B cell (primary cell): ENCODE measurements around the gene LIPE. TPM values are rescaled to one million over a fixed set of nuclear protein-coding genes. Genes with fewer than 3 reads are reported as not detected.

Experiments used
- ATAC-seq: fragments of 200-7000 bp; cut with Tn5 transposase; one replicate; pipeline ENCODE4 v1.10.0; 2021; ENCODE audit warnings: low read depth, mild to moderate bottlenecking, moderate number of reproducible peaks, moderate library complexity
- CTCF ChIA-PET: fragments of 350-600 bp; sonication (Branson Sonifier 250); formaldehyde crosslinking; loops from one replicate; lab custom pipeline; 2021; ENCODE audit warnings: antibody characterized with exemption, inconsistent platforms; lab: Charles Lee
- POLR2A ChIA-PET: fragments of 350-600 bp; sonication (Branson Sonifier 250); formaldehyde crosslinking; loops from one replicate; lab custom pipeline; 2021; ENCODE audit warnings: antibody characterized with exemption; lab: Charles Lee
- DNase-seq: peaks from one replicate; pipeline ENCODE4 v3.0.0; 2013
- H2AFZ ChIP-seq: 2 replicates; pipeline ENCODE4 v1.6.1; 2012; ENCODE audit warnings: mild to moderate bottlenecking, low read depth, low read length; ENCODE audit not compliant: insufficient read depth, poor library complexity, severe bottlenecking
- H3K27ac ChIP-seq, 2 donors: 1 replicate in 1 of 2; 2 replicates in 1 of 2; pipeline ENCODE4 v1.5.1; 2012 to 2013; ENCODE audit warnings: low read length in 2 of 2, mild to moderate bottlenecking in 2 of 2, moderate library complexity in 1 of 2
- H3K27me3 ChIP-seq, 4 experiments: fragments of 200-600 bp in 1 of 4; sonication (generic) in 1 of 4; replicated peaks in 1 of 4; 1 replicate in 2 of 4; 2 replicates in 2 of 4; pipeline versions ENCODE4 v1.6.1 to v1.7.0; 2013 to 2016; ENCODE audit warnings: low read length in 3 of 4, mild to moderate bottlenecking in 2 of 4, mixed read lengths in 1 of 4, moderate library complexity in 1 of 4; ENCODE audit not compliant: insufficient read depth in 4 of 4, control insufficient read depth in 3 of 4; ENCODE audit errors: control extremely low read depth in 1 of 4
- H3K36me3 ChIP-seq, 2 experiments: replicated peaks in 1 of 2; 1 replicate in 1 of 2; 2 replicates in 1 of 2; pipeline versions ENCODE4 v1.6.1 to v1.7.1; 2013; ENCODE audit warnings: low read length in 1 of 2; ENCODE audit not compliant: insufficient read depth in 2 of 2, control insufficient read depth in 1 of 2; ENCODE audit errors: control extremely low read depth in 1 of 2, extremely low read depth in 1 of 2
- H3K4me1 ChIP-seq, 2 donors: fragments of 200-600 bp in 1 of 2; sonication (generic) in 1 of 2; 1 replicate in 1 of 2; 2 replicates in 1 of 2; pipeline versions ENCODE4 v1.5.1 to v1.6.1; 2013 to 2017; ENCODE audit warnings: low read length in 2 of 2; ENCODE audit not compliant: control insufficient read depth in 2 of 2, insufficient read depth in 2 of 2
- H3K4me2 ChIP-seq: replicated peaks from 2 replicates; pipeline ENCODE3; 2012; ENCODE audit warnings: mild to moderate bottlenecking, low read depth, low read length; ENCODE audit not compliant: poor library complexity, severe bottlenecking
- H3K4me3 ChIP-seq, 5 experiments: fragments of 200-600 bp in 1 of 5; sonication (generic) in 1 of 5; 1 replicate in 3 of 5; 2 replicates in 2 of 5; pipeline versions ENCODE4 v1.5.1 to v1.7.0; 2011 to 2016; ENCODE audit warnings: low read length in 4 of 5, mild to moderate bottlenecking in 4 of 5, low read depth in 2 of 5, control low read depth in 1 of 5, moderate library complexity in 1 of 5; ENCODE audit not compliant: insufficient read depth in 1 of 5; ENCODE audit errors: control extremely low read depth in 1 of 5, extremely low read depth in 1 of 5
- H3K79me2 ChIP-seq: fragments of 200-600 bp; sonication (generic); one replicate; pipeline ENCODE4 v1.6.0; 2016; ENCODE audit warnings: low read length; ENCODE audit not compliant: control insufficient read depth, insufficient read depth
- H3K9ac ChIP-seq: fragments of 200-600 bp; sonication (generic); 2 replicates; pipeline ENCODE4 v1.6.1; 2017; ENCODE audit warnings: mild to moderate bottlenecking, low read length, moderate library complexity
- H3K9me3 ChIP-seq, 3 donors: one replicate each; pipeline versions ENCODE4 v1.6.1 to v1.7.1; 2013; ENCODE audit warnings: low read length in 2 of 3; ENCODE audit not compliant: control insufficient read depth in 2 of 3, insufficient read depth in 1 of 3; ENCODE audit errors: control extremely low read depth in 1 of 3
- H4K20me1 ChIP-seq: 2 replicates; pipeline ENCODE4 v1.6.0; 2012; ENCODE audit warnings: mild to moderate bottlenecking, low read length; ENCODE audit not compliant: insufficient read depth, control insufficient read depth, poor library complexity, severe bottlenecking
- H3K27ac Mint-ChIP-seq: one replicate; pipeline ENCODE4 v1.8.0; 2021; ENCODE audit warnings: mixed read lengths
- H3K27me3 Mint-ChIP-seq: one replicate; pipeline ENCODE4 v1.8.0; 2021; ENCODE audit warnings: mixed read lengths
- H3K4me1 Mint-ChIP-seq: one replicate; pipeline ENCODE4 v1.8.0; 2021; ENCODE audit warnings: mixed read lengths
- H3K4me3 Mint-ChIP-seq: one replicate; pipeline ENCODE4 v1.8.0; 2021; ENCODE audit warnings: mixed read lengths
- H3K9me3 Mint-ChIP-seq: one replicate; pipeline ENCODE4 v1.8.0; 2022; ENCODE audit warnings: mixed read lengths; ENCODE audit not compliant: insufficient read depth
- EZH2 ChIP-seq: IDR thresholded peaks from 2 replicates; pipeline ENCODE4 v1.6.1; 2012; ENCODE audit warnings: borderline replicate concordance, low read depth, mild to moderate bottlenecking, moderate library complexity, low read length; ENCODE audit not compliant: insufficient read depth, poor library complexity, severe bottlenecking
- WGBS: methylation state at CpG from one replicate; pipeline ENCODE4 v1.1.5; 2013; ENCODE audit warnings: missing lambda C conversion rate; ENCODE audit not compliant: insufficient coverage; 5-methylcytosine and 5-hydroxymethylcytosine counted together
- intact Hi-C: fragments of 100-400 bp; cut with micrococcal nuclease; formaldehyde crosslinking; loops from one replicate; pipeline ENCODE4 v1.10.0; 2022
- polyA plus RNA-seq: library from polyadenylated mRNA; depleted of rRNA; stranded (reverse); fragments of >200 nt; gene quantifications from 2 replicates; pipeline ENCODE4 v1.2.3, GENCODE V29; 2012
- total RNA-seq, 2 donors: library from RNA; stranded (reverse); fragments of 120-200 nt in 1 of 2; gene quantifications; 1 replicate in 1 of 2; 2 replicates in 1 of 2; pipeline versions ENCODE4 v1.2.3 to v1.2.4, GENCODE V29; 2013 to 2022
- TF ChIP-seq, protein P1 (sequence below): fragments of 200-600 bp; IDR thresholded peaks from one replicate; pipeline ENCODE4 v1.8.0; 2022; ENCODE audit warnings: antibody characterized with exemption, mild to moderate bottlenecking

The LIPE gene
- total and polyA plus RNA-seq, 2 donors (not counting 1 experiment from before 2014, with no cell fraction given), result 46.9 to 49.4 TPM

DNA sequence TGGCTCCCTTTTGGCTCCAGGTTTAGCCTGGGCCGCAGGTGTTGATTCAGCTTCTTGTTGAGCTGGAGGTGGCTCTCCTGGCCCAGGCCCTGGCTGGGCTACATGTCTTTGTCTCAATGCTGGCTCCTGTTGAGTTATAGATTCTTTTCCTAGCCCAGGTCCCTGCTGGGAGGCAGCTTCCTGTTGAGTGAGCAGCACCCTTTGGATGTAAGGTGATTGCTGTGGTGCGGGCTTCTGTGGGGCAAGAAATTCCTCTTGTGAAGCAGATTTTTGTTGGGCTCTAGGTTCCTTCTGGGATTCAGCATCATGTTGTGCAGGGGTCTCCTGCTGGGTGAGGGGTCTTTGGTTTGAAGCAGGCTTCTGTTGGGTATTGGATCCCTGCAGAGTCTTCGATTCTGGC, 545 bp downstream of the LIPE start:
- H3K9me3 ChIP-seq, result peaks cover 0 to 5% (median 0%) of the 10 kb centered on the region in 3 donors
- CTCF ChIA-PET, result interaction anchor here (1.0 to 4.1 kb wide), 4 partner anchors 8 to 23 kb away, joined by 3 to 25 read pairs (median 4); no protein-coding TSS in a partner anchor
- peaks cover 0 to 4% of the 10 kb centered on the region in 2 experiments for H3K36me3 ChIP-seq
- peaks cover 9 to 22% of the 10 kb centered on the region in 2 donors for H3K4me1 ChIP-seq
- no peak overlapping the region for H3K9ac ChIP-seq
- H3K27ac Mint-ChIP-seq, result no peak overlapping the region
- H3K79me2 ChIP-seq, result peaks cover 7% of the 10 kb centered on the region
- ATAC-seq (no peak), DNase-seq (no peak)
- intact Hi-C loops, result no loop called here
- no peak overlapping the region for H3K4me2 ChIP-seq
- H3K4me3 Mint-ChIP-seq, result no peak overlapping the region
- no peaks in the 10 kb centered on the region for H3K9me3 Mint-ChIP-seq
- peaks cover 0 to 2% (median 0%) of the 10 kb centered on the region in 4 experiments for H3K27me3 ChIP-seq
- H3K4me1 Mint-ChIP-seq, result peaks cover 26% of the 10 kb centered on the region
- H2AFZ ChIP-seq, result no peak overlapping the region
- H3K27me3 Mint-ChIP-seq, result no peaks in the 10 kb centered on the region
- peaks cover 9% of the 10 kb centered on the region for H4K20me1 ChIP-seq
- no peak overlapping the region for H3K4me3 ChIP-seq
- POLR2A ChIA-PET, result no interaction called here
- 96% methylated on average over 3 of the region's 3 CpGs for WGBS
- H3K27ac ChIP-seq, result no peak overlapping the region
- TF ChIP-seq, protein P1, sequence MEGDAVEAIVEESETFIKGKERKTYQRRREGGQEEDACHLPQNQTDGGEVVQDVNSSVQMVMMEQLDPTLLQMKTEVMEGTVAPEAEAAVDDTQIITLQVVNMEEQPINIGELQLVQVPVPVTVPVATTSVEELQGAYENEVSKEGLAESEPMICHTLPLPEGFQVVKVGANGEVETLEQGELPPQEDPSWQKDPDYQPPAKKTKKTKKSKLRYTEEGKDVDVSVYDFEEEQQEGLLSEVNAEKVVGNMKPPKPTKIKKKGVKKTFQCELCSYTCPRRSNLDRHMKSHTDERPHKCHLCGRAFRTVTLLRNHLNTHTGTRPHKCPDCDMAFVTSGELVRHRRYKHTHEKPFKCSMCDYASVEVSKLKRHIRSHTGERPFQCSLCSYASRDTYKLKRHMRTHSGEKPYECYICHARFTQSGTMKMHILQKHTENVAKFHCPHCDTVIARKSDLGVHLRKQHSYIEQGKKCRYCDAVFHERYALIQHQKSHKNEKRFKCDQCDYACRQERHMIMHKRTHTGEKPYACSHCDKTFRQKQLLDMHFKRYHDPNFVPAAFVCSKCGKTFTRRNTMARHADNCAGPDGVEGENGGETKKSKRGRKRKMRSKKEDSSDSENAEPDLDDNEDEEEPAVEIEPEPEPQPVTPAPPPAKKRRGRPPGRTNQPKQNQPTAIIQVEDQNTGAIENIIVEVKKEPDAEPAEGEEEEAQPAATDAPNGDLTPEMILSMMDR, result no peak
- TF ChIP-seq EZH2, result no peak

GRCh38 chr19:42424712-42425131, 2.5 kb downstream of the LIPE start:
- Mint-ChIP-seq H3K27me3 (no peaks in the 10 kb centered on the region), H3K4me1 (peaks cover 45% of the 10 kb centered on the region), H3K9me3 (no peaks in the 10 kb centered on the region), H3K27ac (peak overlapping the region; percentile 99), H3K4me3 (peak overlapping the region; percentile 98)
- DNase-seq, result no peak
- peaks cover 27% of the 10 kb centered on the region for H3K79me2 ChIP-seq
- ATAC-seq, result no peak
- H4K20me1 ChIP-seq, result peaks cover 28% of the 10 kb centered on the region
- no peak for TF ChIP-seq EZH2
- TF ChIP-seq, protein P1, result no peak
- intact Hi-C loops, result loop anchor here (5.0 kb wide), 1 partner anchor 297 kb away; no protein-coding TSS in a partner anchor
- H3K27ac ChIP-seq, result no peak overlapping the region
- peaks cover 0 to 2% (median 0%) of the 10 kb centered on the region in 4 experiments for H3K27me3 ChIP-seq
- POLR2A ChIA-PET, result interaction anchor here (0.8 kb wide), 1 partner anchor 14 kb away, joined by 6 read pairs; no protein-coding TSS in a partner anchor
- no peak overlapping the region for H2AFZ ChIP-seq
- peaks cover 0 to 5% (median 0%) of the 10 kb centered on the region in 3 donors for H3K9me3 ChIP-seq
- WGBS, result 90% methylated on average over 12 of the region's 13 CpGs
- no peak overlapping the region for H3K4me3 ChIP-seq
- H3K36me3 ChIP-seq, result peaks cover 0 to 5% of the 10 kb centered on the region in 2 experiments
- H3K4me1 ChIP-seq, result peaks cover 22 to 40% of the 10 kb centered on the region in 2 donors
- CTCF ChIA-PET, result interaction anchor here (1.4 to 4.1 kb wide), 6 partner anchors 10 to 104 kb away, joined by 5 to 25 read pairs (median 6); partner anchors contain the start of gene CEACAM1
- H3K9ac ChIP-seq, result no peak overlapping the region
- peak overlapping the region; percentile 98 for H3K4me2 ChIP-seq
